Urinary bladder (tissue), 4 donors: ENCODE data around the gene KRT83. TPM values are rescaled to one million over a fixed set of nuclear protein-coding genes. Genes with fewer than 3 reads are reported as not detected.
"Not testable (repeated sequence)": the region's sequence is repeated elsewhere in the genome, so short reads cannot be mapped to it uniquely, and the experiment has no call there.

Source experiments
- DNase-seq: peaks from one replicate; pipeline ENCODE4 v3.0.0-alpha.2; 2015; ENCODE audit errors: extremely low spot score
- H3K27ac ChIP-seq: one replicate; pipeline ENCODE4 v1.5.1; 2013; ENCODE audit warnings: low read depth, mild to moderate bottlenecking, moderate library complexity
- H3K36me3 ChIP-seq: one replicate; pipeline ENCODE4 v1.6.1; 2013; ENCODE audit warnings: mild to moderate bottlenecking, moderate library complexity; ENCODE audit not compliant: insufficient read depth
- H3K4me1 ChIP-seq: one replicate; pipeline ENCODE4 v1.6.1; 2013; ENCODE audit warnings: mild to moderate bottlenecking, moderate library complexity; ENCODE audit not compliant: insufficient read depth
- H3K4me3 ChIP-seq: one replicate; pipeline ENCODE4 v1.5.1; 2013; ENCODE audit warnings: low read depth, low read length
- WGBS: extraction: QIAGEN DNeasy Blood & Tissue Kit; methylation state at CpG from one replicate; pipeline ENCODE4 v1.1.7; 2013; 5-methylcytosine and 5-hydroxymethylcytosine counted together
- polyA plus RNA-seq: library from polyadenylated mRNA; stranded (reverse); fragments of 200-250 nt; gene quantifications from one replicate; pipeline ENCODE4 v1.2.3, GENCODE V29; 2013
- total RNA-seq: library from RNA; depleted of rRNA; stranded (reverse); fragments of >200 nt; gene quantifications from one replicate; pipeline ENCODE4 v1.2.3, GENCODE V29; 2014
- donor health status: healthy with polysubstance abuse.
- donor health status: healthy.

The KRT83 gene
- total and polyA plus RNA-seq, 2 donors, result not detected

- H3K36me3 ChIP-seq, H3K4me1 ChIP-seq, H3K27ac ChIP-seq, H3K4me3 ChIP-seq, DNase-seq: not testable (repeated sequence)
- 85% methylated on average over 17 of the region's 17 CpGs for WGBS
Observed at GRCh38 chr12:52287816-52288805, 33.1 kb downstream of the KRT83 start.

- not testable (repeated sequence) for DNase-seq, H3K4me3 ChIP-seq, H3K4me1 ChIP-seq, H3K27ac ChIP-seq, H3K36me3 ChIP-seq
- WGBS, result 89% methylated on average over 21 of the region's 21 CpGs
Observed at GRCh38 chr12:52286857-52287785, 34.1 kb downstream of the KRT83 start.

GRCh38 chr12:52285851-52286530 lies 35.2 kb downstream of the KRT83 start:
- no peak overlapping the region for H3K27ac ChIP-seq
- H3K36me3 ChIP-seq, result no peaks in the 10 kb centered on the region
- no peak overlapping the region for H3K4me3 ChIP-seq
- 92% methylated on average over 24 of the region's 24 CpGs for WGBS
- DNase-seq, result no peak
- no peaks in the 10 kb centered on the region for H3K4me1 ChIP-seq

- Histone ChIP-seq H3K4me3 (no peak overlapping the region), H3K36me3 (no peaks in the 10 kb centered on the region), H3K4me1 (no peaks in the 10 kb centered on the region), H3K27ac (no peak overlapping the region)
- 97% methylated on average over 2 of the region's 2 CpGs for WGBS
- no peak for DNase-seq
Observed at GRCh38 chr12:52285172-52285745, 35.9 kb downstream of the KRT83 start.

- WGBS, result 78% methylated on average over 4 of the region's 4 CpGs
- Histone ChIP-seq H3K27ac (no peak overlapping the region), H3K4me3 (no peak overlapping the region), H3K4me1 (no peaks in the 10 kb centered on the region), H3K36me3 (no peaks in the 10 kb centered on the region)
- no peak for DNase-seq
Observed at GRCh38 chr12:52284562-52285171, 36.5 kb downstream of the KRT83 start.

GRCh38 chr12:52280796-52281560 lies 40.2 kb downstream of the KRT83 start:
- no peak for DNase-seq
- no peaks in the 10 kb centered on the region for H3K36me3 ChIP-seq
- no peak overlapping the region for H3K4me3 ChIP-seq
- 27% methylated on average over 4 of the region's 4 CpGs for WGBS
- H3K4me1 ChIP-seq, result no peaks in the 10 kb centered on the region
- peak overlapping the region; percentile 30 for H3K27ac ChIP-seq

GRCh38 chr12:52280319-52280795 lies 40.8 kb downstream of the KRT83 start:
- DNase-seq, result peak; percentile 57

GRCh38 chr12:52279422-52280318 lies 41.5 kb downstream of the KRT83 start:
- no peak for DNase-seq
- H3K4me3 ChIP-seq, result no peak overlapping the region
- no peaks in the 10 kb centered on the region for H3K36me3 ChIP-seq
- peak overlapping the region; percentile 55 for H3K27ac ChIP-seq
- WGBS, result 86% methylated on average over 14 of the region's 14 CpGs
- H3K4me1 ChIP-seq, result no peaks in the 10 kb centered on the region

More at GRCh38 chr12:52280319-52280795, 40.8 kb downstream of the KRT83 start:
- 28% methylated on average over 3 of the region's 3 CpGs for WGBS
- Histone ChIP-seq H3K4me3 (no peak overlapping the region), H3K36me3 (no peaks in the 10 kb centered on the region), H3K4me1 (no peaks in the 10 kb centered on the region), H3K27ac (peak overlapping the region; percentile 14)

GRCh38 chr12:52278575-52279421 lies 42.4 kb downstream of the KRT83 start:
- DNase-seq, result no peak
- WGBS, result 20% methylated on average over 32 of the region's 32 CpGs
- Histone ChIP-seq H3K27ac (no peak overlapping the region), H3K36me3 (no peaks in the 10 kb centered on the region), H3K4me3 (no peak overlapping the region), H3K4me1 (no peaks in the 10 kb centered on the region)

- no peak overlapping the region for H3K27ac ChIP-seq
Observed at GRCh38 chr12:52277486-52278245, 43.5 kb downstream of the KRT83 start.

More at GRCh38 chr12:52277486-52278245, 43.5 kb downstream of the KRT83 start:
- no peaks in the 10 kb centered on the region for H3K36me3 ChIP-seq
- DNase-seq, result no peak
- H3K4me1 ChIP-seq, result no peaks in the 10 kb centered on the region
- H3K4me3 ChIP-seq, result no peak overlapping the region
- 92% methylated on average over 9 of the region's 9 CpGs for WGBS
